GM15510 (cell line): ENCODE results near the gene LRG1.

Experiments used
- POLR2A ChIP-seq: IDR thresholded peaks from 3 replicates; pipeline ENCODE4 v1.6.1; 2011; ENCODE audit warnings: borderline replicate concordance; ENCODE audit not compliant: insufficient read length; ENCODE audit errors: extremely low read depth

LRG1 gene

DNA sequence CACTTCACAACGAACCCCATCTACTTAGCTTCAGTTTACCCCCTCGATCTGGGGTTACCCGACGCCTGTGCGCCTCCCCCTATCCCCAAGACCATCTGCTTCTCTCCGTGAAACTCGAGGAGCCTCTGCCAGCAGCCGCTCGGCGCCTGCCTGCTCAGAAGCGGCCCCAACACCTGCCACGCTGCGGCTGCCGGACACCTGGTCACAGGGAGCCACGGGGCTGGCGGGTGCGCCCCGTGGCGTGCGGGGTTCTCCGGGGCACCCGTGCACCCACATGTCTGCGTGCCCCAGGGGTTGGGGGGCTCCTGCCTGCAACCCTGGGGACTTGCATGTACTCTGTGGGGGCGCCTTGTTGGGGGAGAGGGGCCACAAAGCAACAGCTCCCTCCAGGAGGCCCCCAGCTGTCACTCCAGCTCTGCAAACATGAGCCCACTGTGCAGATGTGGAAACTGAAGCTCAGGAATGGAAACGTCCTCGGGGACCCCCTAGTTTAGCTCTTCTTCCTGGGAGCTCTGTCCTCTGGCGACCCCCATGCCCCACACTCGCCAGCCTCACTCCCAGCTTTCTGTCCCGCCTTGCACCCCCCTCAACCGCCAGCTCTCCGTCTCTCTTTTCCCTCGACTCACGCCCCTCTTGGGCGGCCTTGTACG lies 26.7 kb upstream of the LRG1 start:
- no peak for TF ChIP-seq POLR2A

DNA sequence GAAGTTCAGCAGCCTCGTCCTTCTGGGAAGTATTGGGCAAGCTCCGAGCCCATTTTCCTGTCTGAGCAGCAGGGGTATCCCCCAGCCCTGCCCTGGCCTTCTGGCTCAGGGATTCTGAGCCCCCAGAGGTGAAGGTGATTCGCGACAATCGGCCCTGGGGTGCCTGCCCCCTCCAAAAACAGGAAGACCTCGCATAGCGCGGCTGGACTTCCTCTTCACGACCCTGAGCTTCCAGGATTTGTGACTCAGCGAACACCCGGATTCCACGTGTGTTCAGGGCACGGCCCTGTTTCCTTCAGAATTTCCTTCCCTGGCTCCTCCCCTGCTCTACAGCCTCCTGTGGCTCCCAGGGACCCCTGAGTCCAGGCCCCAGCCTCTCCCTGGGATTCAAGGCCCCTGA lies 19.7 kb upstream of the LRG1 start, which contains the start of gene SEMA6B:
Gene SEMA6B (minus strand): TSS at position 116 of the 400 bp plus-strand sequence. CDS start 1,227 bp downstream, outside the sequence.
- TF ChIP-seq POLR2A: no peak

DNA sequence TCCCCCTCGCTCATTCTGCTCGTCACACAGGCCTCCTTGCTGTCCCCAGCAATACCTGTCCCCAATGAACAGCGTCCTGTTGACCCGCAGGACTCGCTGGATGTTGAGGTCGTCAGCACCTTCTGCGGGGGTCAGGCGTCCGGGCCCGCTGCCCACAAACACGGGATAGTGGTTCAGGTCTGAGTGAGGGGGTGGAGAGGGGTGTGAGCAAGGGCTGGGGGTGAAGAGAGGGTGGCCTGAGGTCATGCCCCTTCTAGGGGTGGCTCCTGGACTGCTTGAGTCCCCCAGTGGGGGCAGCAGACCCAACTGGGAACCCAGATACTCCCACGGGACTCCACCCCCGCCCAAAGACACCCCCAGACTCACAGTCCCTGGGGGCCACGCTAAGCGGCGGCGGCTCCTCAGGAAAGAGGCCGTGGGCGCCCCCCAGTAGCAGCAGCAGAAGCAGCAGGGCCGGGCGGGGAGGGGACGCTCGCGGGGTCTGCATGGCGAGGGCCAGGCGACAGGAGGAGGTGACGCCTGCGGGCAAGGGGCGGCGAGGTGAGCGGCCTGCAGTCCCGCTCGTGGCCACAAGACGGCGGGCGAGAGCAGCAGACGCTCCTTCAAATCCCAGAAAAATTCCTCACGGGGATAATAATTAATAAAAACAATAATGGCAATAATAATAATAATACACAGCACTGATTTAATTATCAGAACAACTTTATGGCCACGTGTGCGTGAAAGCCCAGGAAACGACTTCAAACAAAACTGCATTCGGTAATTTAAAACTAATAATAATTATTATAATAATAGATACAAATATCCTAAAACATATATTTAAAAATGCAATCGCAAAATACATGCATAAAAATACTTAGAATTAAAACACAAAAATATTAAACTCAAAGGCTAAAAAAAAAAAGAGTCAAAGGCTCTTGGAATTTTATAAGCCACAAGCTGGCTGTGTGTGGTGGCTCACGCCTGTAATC lies 18.4 kb upstream of the LRG1 start:
- no peak for TF ChIP-seq POLR2A

DNA sequence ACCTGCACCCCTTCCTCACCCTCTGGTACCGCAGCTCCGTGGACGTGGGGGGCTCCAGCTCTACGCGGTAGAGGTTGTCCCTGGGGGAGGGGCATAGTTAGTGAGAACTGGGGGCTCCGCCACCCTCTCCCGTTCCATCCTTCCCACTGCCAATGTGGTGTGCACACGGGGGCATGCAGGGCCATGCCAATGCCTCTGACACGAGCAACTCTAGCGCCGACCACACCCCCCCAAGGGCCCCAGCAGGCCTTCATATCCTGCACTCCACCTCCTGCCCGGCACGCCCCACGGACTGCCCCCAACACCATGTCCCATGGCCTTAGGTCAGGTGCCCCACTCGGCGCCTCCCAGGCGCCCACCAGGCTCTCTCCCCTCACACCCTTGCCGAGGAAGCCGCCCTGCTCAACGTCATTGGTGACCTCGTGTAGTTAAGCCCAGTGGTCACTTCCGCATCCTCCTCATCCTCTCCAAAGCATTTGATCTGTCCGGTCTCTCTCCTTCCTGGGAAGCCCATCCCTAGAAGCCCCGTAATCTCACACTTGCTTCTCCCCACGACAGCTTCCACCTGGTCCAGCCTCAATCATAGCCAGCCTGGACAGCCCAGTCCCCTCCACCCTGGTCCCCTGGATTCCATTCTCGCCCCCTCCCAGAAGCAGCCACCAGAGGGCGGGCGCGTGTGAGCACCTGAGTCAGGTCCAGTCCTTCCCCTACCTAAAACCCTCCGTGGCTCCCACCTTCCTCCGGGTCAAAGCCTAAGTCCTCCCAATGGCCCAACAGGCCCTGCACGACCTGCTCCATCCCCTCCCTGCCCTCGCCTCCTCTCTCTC lies 17.5 kb upstream of the LRG1 start:
- no peak for TF ChIP-seq POLR2A

DNA sequence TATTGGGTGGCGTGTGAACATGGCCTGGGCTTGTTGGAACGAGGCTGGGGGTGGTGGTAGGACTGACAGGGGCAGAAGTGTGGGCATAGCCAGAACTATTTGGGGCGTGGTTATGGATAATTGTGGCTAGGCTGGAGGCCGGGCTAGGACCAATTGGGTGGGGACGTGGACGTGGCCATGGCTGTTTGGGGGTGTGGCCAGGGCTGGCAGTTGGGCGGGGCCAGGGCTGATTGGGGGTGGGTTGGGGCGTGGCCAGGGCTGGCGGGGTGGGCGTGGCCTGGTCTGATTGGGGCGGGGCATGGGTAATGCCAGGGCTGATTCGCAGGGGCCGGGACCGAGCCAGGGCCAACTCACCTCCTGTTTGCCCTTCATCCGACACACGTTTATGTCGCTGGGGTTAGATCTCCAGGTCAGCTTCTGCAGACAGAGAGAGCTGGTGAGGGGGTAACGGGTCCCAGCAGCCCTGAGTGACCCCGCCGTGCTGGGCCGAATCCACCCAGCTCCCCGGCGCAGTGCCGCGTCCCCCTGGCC lies 16.8 kb upstream of the LRG1 start:
- TF ChIP-seq POLR2A: no peak

DNA sequence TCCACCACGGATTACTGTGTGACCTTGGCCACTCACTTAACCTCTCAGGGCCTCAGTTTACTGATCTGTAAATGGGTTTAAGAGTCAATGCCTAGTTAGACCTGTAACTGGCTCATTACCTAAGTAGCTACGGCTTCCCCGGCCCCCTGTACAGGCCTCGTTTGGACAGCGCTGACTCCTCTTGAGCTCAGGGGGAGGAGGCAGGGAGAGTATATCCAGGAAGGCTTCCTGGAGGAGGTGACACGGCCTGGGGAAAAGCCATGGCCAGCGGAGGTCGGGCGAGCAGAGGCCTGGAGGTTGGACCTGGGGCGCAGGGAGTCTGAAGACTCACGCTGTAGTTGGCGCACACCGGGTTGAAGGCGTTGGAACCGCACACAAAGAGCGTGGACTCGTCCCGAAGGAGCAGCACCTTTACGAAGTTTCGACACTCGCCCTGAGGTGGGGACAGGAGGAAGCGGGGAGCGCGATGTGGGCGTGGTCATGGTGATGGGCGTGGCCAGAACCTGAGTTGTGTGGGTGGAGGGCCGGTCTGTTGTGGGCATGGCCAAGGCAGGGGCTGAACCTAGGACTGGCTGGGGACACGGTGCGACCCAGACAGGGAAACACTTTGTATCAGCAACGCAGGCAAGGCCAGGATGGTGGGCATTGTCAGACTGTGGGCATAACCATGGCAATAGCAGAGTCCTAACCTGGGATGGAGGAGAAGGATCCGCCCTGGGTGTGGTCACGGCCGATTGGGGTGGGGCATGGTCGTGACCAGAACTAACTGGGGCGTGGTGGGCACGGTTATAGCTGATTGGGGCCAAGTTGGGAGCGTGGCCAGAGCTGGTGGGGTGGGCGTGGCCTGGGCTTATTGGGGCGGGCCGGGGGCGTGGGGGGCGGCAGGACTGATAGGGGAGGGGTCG lies 16.1 kb upstream of the LRG1 start:
- TF ChIP-seq POLR2A: no peak

DNA sequence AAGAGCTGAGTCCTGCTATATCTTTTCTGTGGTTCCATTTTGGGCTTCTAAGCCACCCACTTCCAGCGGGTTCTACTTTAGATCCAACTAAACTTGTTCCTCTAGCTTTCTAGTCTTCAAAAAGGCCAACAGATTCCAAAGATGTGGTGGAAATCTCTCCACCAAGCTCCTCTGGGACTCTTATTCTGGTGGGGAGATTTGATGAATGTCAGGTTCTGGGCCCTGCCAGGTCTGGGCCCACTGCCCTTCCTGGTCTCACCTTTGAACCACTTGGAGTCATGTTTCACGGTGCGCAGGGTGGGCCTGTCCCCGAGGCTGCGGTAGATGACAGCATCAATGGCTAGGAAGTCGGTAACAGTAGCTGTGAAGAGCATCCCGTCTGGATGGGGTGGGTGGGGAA lies 14.9 kb upstream of the LRG1 start:
- no peak for TF ChIP-seq POLR2A

DNA sequence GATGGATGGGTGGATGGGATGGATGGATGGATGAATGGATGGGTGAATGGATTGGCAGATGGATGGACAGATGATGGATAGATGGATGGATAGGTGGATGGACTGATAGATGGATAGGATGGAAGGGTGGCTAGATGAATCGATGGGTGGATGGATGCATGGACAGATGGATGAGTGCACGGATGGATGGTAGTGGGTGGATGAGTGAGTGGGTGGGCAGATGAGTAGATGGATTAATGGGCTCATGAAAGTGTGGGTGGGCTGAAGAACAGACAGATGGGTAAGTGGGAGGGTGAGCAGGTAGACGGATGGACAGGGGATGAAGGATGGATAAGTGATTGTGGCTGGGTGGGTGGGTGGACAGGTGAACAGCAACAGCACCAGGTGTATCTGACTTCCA lies 13.9 kb upstream of the LRG1 start:
- TF ChIP-seq POLR2A: no peak

DNA sequence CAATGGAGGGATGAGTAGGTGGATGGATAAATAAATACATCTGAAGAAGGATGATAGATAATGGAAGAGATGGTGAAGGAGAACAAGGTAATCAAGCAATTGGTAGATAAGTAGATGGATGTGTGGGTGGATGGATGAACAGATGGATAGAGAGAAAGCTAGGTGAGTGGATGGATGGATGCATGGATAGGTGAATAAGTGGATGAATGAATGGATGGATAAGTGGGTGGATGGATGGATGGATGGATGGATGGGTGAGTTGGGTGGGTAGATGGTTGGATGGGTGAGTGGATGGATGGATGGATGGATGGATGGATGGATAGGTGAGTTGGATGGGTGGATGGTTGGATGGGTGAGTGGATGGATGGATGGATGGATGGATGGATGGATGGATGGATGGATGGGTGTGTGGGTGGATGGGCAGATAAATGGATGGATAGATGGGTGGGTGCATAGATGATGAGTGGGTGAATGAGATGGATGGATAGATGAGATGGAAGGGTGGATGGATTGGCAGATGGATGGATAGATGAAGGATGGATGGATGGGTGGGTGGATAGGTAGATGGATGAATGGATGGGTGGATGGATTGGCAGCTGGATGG lies 13.4 kb upstream of the LRG1 start:
- no peak for TF ChIP-seq POLR2A

DNA sequence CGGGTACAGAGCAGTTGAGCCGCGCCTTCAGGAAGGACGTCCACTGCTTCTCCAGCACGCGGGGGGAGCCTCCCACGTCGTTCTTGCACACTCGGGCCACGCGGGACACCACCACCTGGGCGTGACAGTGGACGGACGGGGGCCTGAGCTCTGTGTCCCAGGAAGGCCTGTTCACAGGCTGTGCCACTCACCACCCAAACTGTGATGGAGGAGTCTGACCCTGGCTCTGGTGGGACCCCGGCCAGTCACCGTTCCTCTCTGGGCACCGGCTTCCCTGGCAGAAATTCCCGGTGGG lies 12.6 kb upstream of the LRG1 start:
- no peak for TF ChIP-seq POLR2A

DNA sequence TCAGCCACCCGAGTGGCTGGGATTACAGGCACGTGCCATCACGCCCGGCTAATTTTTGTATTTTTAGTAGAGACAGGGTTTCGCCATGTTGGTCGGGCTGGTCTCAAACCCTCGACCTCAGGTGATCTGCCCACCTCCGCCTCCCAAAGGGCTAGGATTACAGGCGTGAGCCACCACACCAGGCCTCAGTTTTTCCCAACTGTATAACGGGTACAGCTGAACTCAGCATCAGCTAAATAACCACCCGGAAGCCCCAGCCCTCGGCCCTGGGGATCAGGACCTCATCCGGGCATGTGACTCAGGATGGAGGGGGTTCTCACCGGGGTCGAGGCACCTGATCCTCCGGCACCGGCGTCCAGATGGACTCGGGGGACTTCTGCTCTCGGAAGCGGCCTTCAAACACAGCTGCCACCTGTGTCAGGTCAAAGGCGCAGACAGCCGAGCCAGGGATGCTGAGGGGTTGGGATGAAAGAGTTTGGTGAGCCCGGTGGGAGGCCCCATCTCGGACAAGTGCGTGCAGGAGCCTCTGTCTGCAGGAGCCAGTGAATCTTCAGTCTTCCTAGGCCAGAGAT lies 10.7 kb upstream of the LRG1 start:
- no peak for TF ChIP-seq POLR2A

DNA sequence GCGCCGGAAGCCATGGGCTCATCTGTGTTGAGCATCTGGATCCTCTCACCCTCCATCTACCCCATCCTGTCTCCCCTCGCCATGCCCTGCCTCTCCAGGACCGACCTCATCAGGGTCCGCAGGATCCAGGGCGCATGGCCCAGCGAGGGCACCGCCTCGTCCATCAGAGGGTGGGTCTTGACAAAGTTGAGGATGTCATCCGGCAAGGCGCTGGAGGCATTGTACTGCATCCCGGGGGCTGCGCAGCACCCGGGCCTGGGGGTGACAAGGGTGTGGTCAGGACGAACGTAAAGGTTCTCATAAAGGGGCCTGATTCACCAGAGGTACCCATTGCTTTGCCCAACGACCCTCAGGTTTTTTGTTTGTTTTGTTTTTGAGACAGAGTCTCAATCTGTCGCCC lies 10.2 kb upstream of the LRG1 start:
- no peak for TF ChIP-seq POLR2A

DNA sequence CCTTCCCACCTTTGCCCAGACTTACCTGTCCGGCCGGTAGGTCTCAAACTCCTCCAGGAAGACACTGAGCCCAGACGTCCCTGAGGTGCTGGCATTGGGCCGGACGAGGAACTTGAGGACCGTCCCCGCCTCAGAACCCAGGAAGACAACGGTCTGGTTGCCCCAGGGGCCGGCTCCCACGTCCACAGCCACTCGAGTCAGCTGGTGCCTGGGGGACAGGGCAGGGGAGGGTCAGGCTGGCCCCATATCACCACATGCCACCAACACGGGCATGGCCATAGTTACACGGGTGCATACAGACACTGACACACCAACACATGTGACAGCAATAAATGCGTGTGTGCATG lies 8.4 kb upstream of the LRG1 start:
- TF ChIP-seq POLR2A: no peak
